Epithelial cell of esophagus (primary cell): ENCODE measurements around the gene UVRAG.

Experiments used
- DNase-seq: peaks from one replicate; pipeline ENCODE4 v3.0.0; 2010; ENCODE audit warnings: low read depth
- H3K4me3 ChIP-seq: 2 replicates; pipeline ENCODE4 v1.5.1; 2011; ENCODE audit warnings: mild to moderate bottlenecking, low read length, control low read depth
- CTCF ChIP-seq: IDR thresholded peaks from 2 replicates; pipeline ENCODE4 v1.5.1; 2011; ENCODE audit warnings: low read depth, mild to moderate bottlenecking, low read length, control low read depth, inconsistent platforms; ENCODE audit not compliant: insufficient read depth; ENCODE audit errors: missing control alignments

Gene UVRAG

GRCh38 chr11:75783416-75784084 lies 31.5 kb upstream of the UVRAG start:
- TF ChIP-seq CTCF = no peak

GRCh38 chr11:75784085-75784478 lies 30.9 kb upstream of the UVRAG start:
- DNase-seq = no peak
- no peak for TF ChIP-seq CTCF

More at GRCh38 chr11:75783416-75784084, 31.5 kb upstream of the UVRAG start:
- DNase-seq = no peak
- no peak overlapping the region for H3K4me3 ChIP-seq

GRCh38 chr11:75784506-75784905 lies 30.5 kb upstream of the UVRAG start:
- DNase-seq = no peak
- no peak overlapping the region for H3K4me3 ChIP-seq
- TF ChIP-seq CTCF = no peak

More at GRCh38 chr11:75784085-75784478, 30.9 kb upstream of the UVRAG start:
- H3K4me3 ChIP-seq = no peak overlapping the region

- DNase-seq = no peak
- no peak overlapping the region for H3K4me3 ChIP-seq
- no peak for TF ChIP-seq CTCF
Observed at GRCh38 chr11:75785187-75785586, 29.8 kb upstream of the UVRAG start.

- TF ChIP-seq CTCF = no peak
- no peak for DNase-seq
- no peak overlapping the region for H3K4me3 ChIP-seq
Observed at GRCh38 chr11:75786101-75786736, 28.8 kb upstream of the UVRAG start.

- H3K4me3 ChIP-seq = no peak overlapping the region
- no peak for DNase-seq
- no peak for TF ChIP-seq CTCF
Observed at GRCh38 chr11:75789521-75789920, 25.5 kb upstream of the UVRAG start.

- TF ChIP-seq CTCF = peak; percentile 30
- DNase-seq = peak; percentile 83
Observed at GRCh38 chr11:75790986-75791385, 24.0 kb upstream of the UVRAG start.

More at GRCh38 chr11:75790986-75791385, 24.0 kb upstream of the UVRAG start:
- no peak overlapping the region for H3K4me3 ChIP-seq
